CD8-positive, alpha-beta memory T cell (primary cell): ENCODE data around the gene DMC1. TPM values are rescaled to one million over a fixed set of nuclear protein-coding genes. Genes with fewer than 3 reads are reported as not detected.

Experiments
- CTCF ChIA-PET: fragments of 350-600 bp; sonication (Branson Sonifier 250); formaldehyde crosslinking; loops from one replicate; lab custom pipeline; 2021; ENCODE audit warnings: antibody characterized with exemption; lab: Charles Lee
- POLR2A ChIA-PET: fragments of 350-600 bp; sonication (Branson Sonifier 250); formaldehyde crosslinking; loops from one replicate; lab custom pipeline; 2021; ENCODE audit warnings: antibody characterized with exemption; lab: Charles Lee
- DNase-seq, 5 donors: peaks; one replicate each; pipeline versions ENCODE4 v3.0.0 to v3.0.0-alpha.2; 2020 to 2022; ENCODE audit warnings: mixed read lengths in 1 of 5
- H3K27ac ChIP-seq: one replicate; pipeline ENCODE4 v1.7.0; 2013; ENCODE audit warnings: low read depth, mild to moderate bottlenecking, low read length, moderate library complexity
- H3K27me3 ChIP-seq: 2 replicates; pipeline ENCODE4 v1.7.0; 2013; ENCODE audit warnings: low read length, mild to moderate bottlenecking; ENCODE audit not compliant: insufficient read depth, poor library complexity, severe bottlenecking
- H3K36me3 ChIP-seq: 2 replicates; pipeline ENCODE4 v1.7.0; 2013; ENCODE audit warnings: mild to moderate bottlenecking, low read length, moderate library complexity; ENCODE audit not compliant: insufficient read depth
- H3K4me1 ChIP-seq: 2 replicates; pipeline ENCODE4 v1.7.0; 2013; ENCODE audit warnings: mild to moderate bottlenecking, low read length, moderate library complexity; ENCODE audit not compliant: insufficient read depth
- H3K4me3 ChIP-seq: 2 replicates; pipeline ENCODE4 v1.7.0; 2013; ENCODE audit warnings: mild to moderate bottlenecking, low read length
- H3K9me3 ChIP-seq: 2 replicates; pipeline ENCODE4 v1.7.0; 2013; ENCODE audit warnings: mild to moderate bottlenecking, low read length
- H3K27ac Mint-ChIP-seq, 8 donors: one replicate each; pipeline ENCODE4 v1.8.0; 2020 to 2021; ENCODE audit warnings: mixed read lengths in 8 of 8, mild to moderate bottlenecking in 6 of 8, inconsistent platforms in 3 of 8, moderate library complexity in 3 of 8
- H3K27me3 Mint-ChIP-seq, 2 donors: one replicate each; pipeline ENCODE4 v1.8.0; 2020 to 2021; ENCODE audit warnings: mixed read lengths in 2 of 2, mild to moderate bottlenecking in 1 of 2, moderate library complexity in 1 of 2
- H3K36me3 Mint-ChIP-seq, 3 donors: one replicate each; pipeline ENCODE4 v1.8.0; 2020 to 2021; ENCODE audit warnings: mixed read lengths in 3 of 3, inconsistent platforms in 1 of 3, mild to moderate bottlenecking in 1 of 3
- H3K4me1 Mint-ChIP-seq, 3 donors: one replicate each; pipeline ENCODE4 v1.8.0; 2020 to 2021; ENCODE audit warnings: mixed read lengths in 3 of 3, inconsistent platforms in 1 of 3, mild to moderate bottlenecking in 1 of 3
- H3K4me3 Mint-ChIP-seq, 7 donors: one replicate each; pipeline ENCODE4 v1.8.0; 2020 to 2021; ENCODE audit warnings: mixed read lengths in 7 of 7, mild to moderate bottlenecking in 6 of 7, moderate library complexity in 4 of 7, inconsistent platforms in 2 of 7
- H3K9me3 Mint-ChIP-seq, 5 donors: one replicate each; pipeline ENCODE4 v1.8.0; 2020 to 2022; ENCODE audit warnings: mixed read lengths in 5 of 5, mild to moderate bottlenecking in 3 of 5, moderate library complexity in 2 of 5, inconsistent platforms in 1 of 5
- polyA plus RNA-seq: library from polyadenylated mRNA; unstranded; fragments of 300-500 nt; fragmentation: Illumina TruSeq; gene quantifications from one replicate; pipeline ENCODE4 v1.2.3, GENCODE V29; 2021
- total RNA-seq, 2 experiments: library from RNA; stranded (reverse); gene quantifications; one replicate each; pipeline ENCODE4 v1.2.3, GENCODE V29; 2021

DMC1 gene
- total and polyA plus RNA-seq, 3 experiments from 2014 or later: 10.9 to 17.2 TPM; not detected in 1

- no peaks in the 10 kb centered on the region for H3K27me3 ChIP-seq
- POLR2A ChIA-PET: no interaction called here
- CTCF ChIA-PET: no interaction called here
- H3K4me1 ChIP-seq: peaks cover 2% of the 10 kb centered on the region
- Mint-ChIP-seq H3K27ac (no peak overlapping the region), H3K27me3 (no peaks in the 10 kb centered on the region), H3K36me3 (no peaks in the 10 kb centered on the region), H3K4me3 (no peak overlapping the region), H3K9me3 (no peaks in the 10 kb centered on the region), H3K4me1 (peaks cover 2 to 7% (median 5%) of the 10 kb centered on the region in 3 donors)
- H3K27ac ChIP-seq: no peak overlapping the region
- no peak overlapping the region for H3K4me3 ChIP-seq
- no peak for DNase-seq
- no peaks in the 10 kb centered on the region for H3K9me3 ChIP-seq
- no peaks in the 10 kb centered on the region for H3K36me3 ChIP-seq
Measured at GRCh38 chr22:38564669-38565068, 5.3 kb downstream of the DMC1 start.

GRCh38 chr22:38554281-38554680 lies 15.7 kb downstream of the DMC1 start:
- Mint-ChIP-seq H3K27ac (no peak overlapping the region), H3K4me3 (no peak overlapping the region), H3K36me3 (no peaks in the 10 kb centered on the region), H3K27me3 (no peaks in the 10 kb centered on the region), H3K4me1 (no peaks in the 10 kb centered on the region), H3K9me3 (no peaks in the 10 kb centered on the region)
- POLR2A ChIA-PET: interaction anchor here (0.7 kb wide), 2 partner anchors 180 to 602 kb away, joined by 3 to 4 read pairs; no protein-coding TSS in a partner anchor
- Histone ChIP-seq H3K27me3 (no peaks in the 10 kb centered on the region), H3K36me3 (no peaks in the 10 kb centered on the region), H3K9me3 (no peaks in the 10 kb centered on the region), H3K4me3 (no peak overlapping the region), H3K4me1 (no peaks in the 10 kb centered on the region), H3K27ac (no peak overlapping the region)
- CTCF ChIA-PET: no interaction called here
- DNase-seq: no peak

- H3K36me3 ChIP-seq: no peaks in the 10 kb centered on the region
- POLR2A ChIA-PET: interaction anchor here (0.7 kb wide), 1 partner anchor 282 kb away, joined by 6 read pairs; no protein-coding TSS in a partner anchor
- no peaks in the 10 kb centered on the region for H3K27me3 Mint-ChIP-seq
- no peak overlapping the region for H3K4me3 ChIP-seq
- H3K4me1 ChIP-seq: no peaks in the 10 kb centered on the region
- H3K4me1 Mint-ChIP-seq: no peaks in the 10 kb centered on the region
- H3K9me3 Mint-ChIP-seq: peaks cover 0 to 2% (median 1%) of the 10 kb centered on the region in 5 donors
- no peak overlapping the region for H3K27ac Mint-ChIP-seq
- CTCF ChIA-PET: no interaction called here
- H3K27ac ChIP-seq: no peak overlapping the region
- no peaks in the 10 kb centered on the region for H3K9me3 ChIP-seq
- no peaks in the 10 kb centered on the region for H3K36me3 Mint-ChIP-seq
- no peaks in the 10 kb centered on the region for H3K27me3 ChIP-seq
- H3K4me3 Mint-ChIP-seq: no peak overlapping the region
- DNase-seq: no peak
Measured at GRCh38 chr22:38549101-38549894, 20.7 kb downstream of the DMC1 start.

GRCh38 chr22:38540701-38541100 lies 29.3 kb downstream of the DMC1 start:
- Mint-ChIP-seq H3K4me3 (no peak overlapping the region), H3K27me3 (no peaks in the 10 kb centered on the region), H3K4me1 (no peaks in the 10 kb centered on the region), H3K9me3 (peaks cover 3 to 21% (median 18%) of the 10 kb centered on the region in 5 donors), H3K27ac (no peak overlapping the region), H3K36me3 (peaks cover 0 to 10% (median 0%) of the 10 kb centered on the region in 3 donors)
- ChIA-PET CTCF (no interaction called here), POLR2A (no interaction called here)
- no peak for DNase-seq
- no peaks in the 10 kb centered on the region for H3K9me3 ChIP-seq
- no peaks in the 10 kb centered on the region for H3K36me3 ChIP-seq
- no peak overlapping the region for H3K27ac ChIP-seq
- H3K4me1 ChIP-seq: no peaks in the 10 kb centered on the region
- H3K27me3 ChIP-seq: no peaks in the 10 kb centered on the region
- no peak overlapping the region for H3K4me3 ChIP-seq

- Histone ChIP-seq H3K4me3 (peak overlapping the region; percentile 23), H3K36me3 (no peaks in the 10 kb centered on the region), H3K4me1 (peaks cover 14% of the 10 kb centered on the region), H3K27me3 (no peaks in the 10 kb centered on the region), H3K9me3 (no peaks in the 10 kb centered on the region), H3K27ac (no peak overlapping the region)
- H3K9me3 Mint-ChIP-seq: no peaks in the 10 kb centered on the region
- peak overlapping the region; percentile 44 to 97 (median 72) for H3K27ac Mint-ChIP-seq
- peaks cover 5 to 9% (median 7%) of the 10 kb centered on the region in 3 donors for H3K4me1 Mint-ChIP-seq
- peak in 1 of 5 donors; percentile 43 for DNase-seq
- no peaks in the 10 kb centered on the region for H3K36me3 Mint-ChIP-seq
- H3K4me3 Mint-ChIP-seq: peak overlapping the region in 6 of 7 donors; percentile 2 to 42 (median 20)
- POLR2A ChIA-PET: interaction anchor here (1.0 kb wide), 1 partner anchor 78 kb away, joined by 3 read pairs; no protein-coding TSS in a partner anchor
- CTCF ChIA-PET: no interaction called here
- no peaks in the 10 kb centered on the region for H3K27me3 Mint-ChIP-seq
Measured at GRCh38 chr22:38531251-38531938, 38.6 kb downstream of the DMC1 start.

GRCh38 chr22:38524429-38524828 lies 45.6 kb downstream of the DMC1 start:
- POLR2A ChIA-PET: interaction anchor here (1.0 kb wide), 1 partner anchor 9 kb away, joined by 4 read pairs; no protein-coding TSS in a partner anchor
- CTCF ChIA-PET: no interaction called here
- H3K9me3 ChIP-seq: no peaks in the 10 kb centered on the region
- no peak for DNase-seq
- H3K27ac Mint-ChIP-seq: no peak overlapping the region
- peaks cover 6 to 15% of the 10 kb centered on the region in 2 donors for H3K27me3 Mint-ChIP-seq
- H3K27ac ChIP-seq: no peak overlapping the region
- no peak overlapping the region for H3K4me3 Mint-ChIP-seq
- no peaks in the 10 kb centered on the region for H3K27me3 ChIP-seq
- H3K4me3 ChIP-seq: no peak overlapping the region
- no peaks in the 10 kb centered on the region for H3K36me3 Mint-ChIP-seq
- H3K9me3 Mint-ChIP-seq: no peaks in the 10 kb centered on the region
- no peaks in the 10 kb centered on the region for H3K4me1 Mint-ChIP-seq
- no peaks in the 10 kb centered on the region for H3K36me3 ChIP-seq
- no peaks in the 10 kb centered on the region for H3K4me1 ChIP-seq

GRCh38 chr22:38523479-38523878 lies 46.5 kb downstream of the DMC1 start:
- POLR2A ChIA-PET: no interaction called here
- Histone ChIP-seq H3K36me3 (no peaks in the 10 kb centered on the region), H3K27me3 (no peaks in the 10 kb centered on the region), H3K4me3 (no peak overlapping the region), H3K27ac (no peak overlapping the region), H3K9me3 (no peaks in the 10 kb centered on the region), H3K4me1 (no peaks in the 10 kb centered on the region)
- Mint-ChIP-seq H3K4me3 (no peak overlapping the region), H3K9me3 (no peaks in the 10 kb centered on the region), H3K36me3 (no peaks in the 10 kb centered on the region), H3K27me3 (peaks cover 6 to 15% of the 10 kb centered on the region in 2 donors), H3K4me1 (no peaks in the 10 kb centered on the region), H3K27ac (peak overlapping the region in 1 of 8 donors; percentile 60)
- DNase-seq: no peak
- CTCF ChIA-PET: interaction anchor here (1.6 kb wide), 1 partner anchor 49 kb away, joined by 4 read pairs; no protein-coding TSS in a partner anchor

- Histone ChIP-seq H3K27ac (no peak overlapping the region), H3K4me3 (no peak overlapping the region), H3K27me3 (no peaks in the 10 kb centered on the region), H3K9me3 (no peaks in the 10 kb centered on the region), H3K4me1 (no peaks in the 10 kb centered on the region), H3K36me3 (no peaks in the 10 kb centered on the region)
- POLR2A ChIA-PET: no interaction called here
- H3K27me3 Mint-ChIP-seq: peaks cover 6 to 15% of the 10 kb centered on the region in 2 donors
- no peak for DNase-seq
- H3K9me3 Mint-ChIP-seq: no peaks in the 10 kb centered on the region
- no peaks in the 10 kb centered on the region for H3K4me1 Mint-ChIP-seq
- H3K36me3 Mint-ChIP-seq: no peaks in the 10 kb centered on the region
- H3K27ac Mint-ChIP-seq: no peak overlapping the region
- CTCF ChIA-PET: interaction anchor here (1.6 kb wide), 1 partner anchor 49 kb away, joined by 4 read pairs; no protein-coding TSS in a partner anchor
- no peak overlapping the region for H3K4me3 Mint-ChIP-seq
Measured at GRCh38 chr22:38523029-38523428, 47.0 kb downstream of the DMC1 start.
